ENCODE measurements around the gene DOK6.

DNA sequence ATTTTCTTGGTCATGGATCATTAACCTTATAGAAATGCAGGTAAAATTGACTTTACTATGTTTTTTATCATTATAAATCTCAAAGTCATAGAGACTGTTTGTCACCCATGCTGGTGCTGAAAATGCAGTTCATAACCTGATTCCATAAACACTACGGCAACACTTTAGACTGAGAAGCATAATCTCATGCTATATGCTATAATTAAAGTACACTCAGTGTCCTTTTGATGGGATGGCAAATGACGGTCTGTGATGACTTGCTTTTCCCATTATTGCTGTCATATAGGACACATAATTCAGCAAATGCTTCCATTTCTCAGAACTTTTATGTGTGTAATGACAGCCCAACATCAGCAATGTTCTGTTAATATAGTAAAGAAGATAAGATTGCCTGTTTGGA lies 384.1 kb downstream of the DOK6 start:
- TF ChIP-seq, protein P1, sequence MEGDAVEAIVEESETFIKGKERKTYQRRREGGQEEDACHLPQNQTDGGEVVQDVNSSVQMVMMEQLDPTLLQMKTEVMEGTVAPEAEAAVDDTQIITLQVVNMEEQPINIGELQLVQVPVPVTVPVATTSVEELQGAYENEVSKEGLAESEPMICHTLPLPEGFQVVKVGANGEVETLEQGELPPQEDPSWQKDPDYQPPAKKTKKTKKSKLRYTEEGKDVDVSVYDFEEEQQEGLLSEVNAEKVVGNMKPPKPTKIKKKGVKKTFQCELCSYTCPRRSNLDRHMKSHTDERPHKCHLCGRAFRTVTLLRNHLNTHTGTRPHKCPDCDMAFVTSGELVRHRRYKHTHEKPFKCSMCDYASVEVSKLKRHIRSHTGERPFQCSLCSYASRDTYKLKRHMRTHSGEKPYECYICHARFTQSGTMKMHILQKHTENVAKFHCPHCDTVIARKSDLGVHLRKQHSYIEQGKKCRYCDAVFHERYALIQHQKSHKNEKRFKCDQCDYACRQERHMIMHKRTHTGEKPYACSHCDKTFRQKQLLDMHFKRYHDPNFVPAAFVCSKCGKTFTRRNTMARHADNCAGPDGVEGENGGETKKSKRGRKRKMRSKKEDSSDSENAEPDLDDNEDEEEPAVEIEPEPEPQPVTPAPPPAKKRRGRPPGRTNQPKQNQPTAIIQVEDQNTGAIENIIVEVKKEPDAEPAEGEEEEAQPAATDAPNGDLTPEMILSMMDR (IDR thresholded peaks at IDR 0.05): no peak
- no peak for TF ChIP-seq EZH2 (IDR thresholded peaks at IDR 0.05)
- no peak for TF ChIP-seq EZH2phosphoT487 (IDR thresholded peaks at IDR 0.05)
